KMS-11 (cell line): Measurements from ENCODE around the gene INTS6L.

Experiments used
- H2AFZ ChIP-seq: fragments of 200-600 bp; sonication (generic); 2 replicates; pipeline ENCODE4 v1.6.1; 2016; ENCODE audit warnings: antibody characterized with exemption, mixed run types, low read depth
- H3K27ac ChIP-seq: fragments of 200-600 bp; sonication (generic); 2 replicates; pipeline ENCODE4 v1.6.1; 2016; ENCODE audit warnings: mild to moderate bottlenecking, mixed run types
- H3K27me3 ChIP-seq: fragments of 200-600 bp; sonication (generic); 2 replicates; pipeline ENCODE4 v1.6.1; 2017; ENCODE audit warnings: mild to moderate bottlenecking, low read depth, mixed run types, moderate library complexity; ENCODE audit not compliant: insufficient read depth
- H3K36me3 ChIP-seq: fragments of 200-600 bp; sonication (generic); 2 replicates; pipeline ENCODE4 v1.6.1; 2017; ENCODE audit warnings: mild to moderate bottlenecking, mixed run types; ENCODE audit not compliant: insufficient read depth
- H3K4me1 ChIP-seq: fragments of 200-600 bp; sonication (generic); 2 replicates; pipeline ENCODE4 v1.6.1; 2016; ENCODE audit warnings: mild to moderate bottlenecking, low read depth, mixed run types; ENCODE audit not compliant: poor library complexity, severe bottlenecking
- H3K4me2 ChIP-seq: fragments of 200-600 bp; sonication (generic); 2 replicates; pipeline ENCODE4 v1.7.0; 2016; ENCODE audit warnings: mild to moderate bottlenecking, mixed run types
- H3K4me3 ChIP-seq: fragments of 200-600 bp; sonication (generic); IDR thresholded peaks from 2 replicates; pipeline ENCODE4 v1.6.1; 2017; ENCODE audit warnings: low read depth, low read length, mixed read lengths; ENCODE audit not compliant: insufficient read depth
- H3K79me2 ChIP-seq: fragments of 200-600 bp; sonication (generic); 2 replicates; pipeline ENCODE4 v1.6.1; 2016; ENCODE audit warnings: low read depth, mixed run types; ENCODE audit not compliant: insufficient read depth
- H3K9ac ChIP-seq: fragments of 200-600 bp; sonication (generic); 2 replicates; pipeline ENCODE4 v1.6.1; 2016; ENCODE audit warnings: mild to moderate bottlenecking, mixed run types
- H4K20me1 ChIP-seq: fragments of 200-600 bp; sonication (generic); 2 replicates; pipeline ENCODE4 v1.6.1; 2016; ENCODE audit warnings: mild to moderate bottlenecking, mixed run types; ENCODE audit not compliant: insufficient read depth
- TF ChIP-seq, protein P1 (sequence below): fragments of 200-600 bp; sonication (generic); conservative IDR thresholded peaks from 2 replicates; pipeline ENCODE4 v1.6.1; 2017; ENCODE audit warnings: low read depth, mild to moderate bottlenecking, antibody characterized with exemption, low read length, moderate library complexity, mixed read lengths

Gene INTS6L

DNA sequence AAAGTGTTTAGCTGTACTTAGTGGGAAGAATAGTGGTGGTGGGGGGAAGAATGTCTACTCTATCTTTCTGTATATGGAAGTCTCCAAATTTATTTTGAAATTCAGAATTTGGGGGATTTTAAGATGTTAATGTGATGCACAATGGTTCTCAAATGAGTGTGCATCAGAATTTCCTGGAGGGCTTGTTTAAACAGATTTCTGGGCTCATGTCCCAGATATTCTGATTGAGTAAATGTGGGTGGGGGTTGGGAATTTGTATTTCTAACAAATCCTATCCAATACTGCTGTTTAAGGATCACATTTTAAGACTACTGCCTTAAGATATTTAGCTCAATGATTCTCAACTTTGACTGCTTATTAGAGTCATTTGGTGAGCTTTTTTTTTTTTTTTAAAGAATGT lies 15.1 kb upstream of the INTS6L start:
- H3K4me3 ChIP-seq: no peak overlapping the region
- no peaks in the 10 kb centered on the region for H4K20me1 ChIP-seq
- TF ChIP-seq, protein P1, sequence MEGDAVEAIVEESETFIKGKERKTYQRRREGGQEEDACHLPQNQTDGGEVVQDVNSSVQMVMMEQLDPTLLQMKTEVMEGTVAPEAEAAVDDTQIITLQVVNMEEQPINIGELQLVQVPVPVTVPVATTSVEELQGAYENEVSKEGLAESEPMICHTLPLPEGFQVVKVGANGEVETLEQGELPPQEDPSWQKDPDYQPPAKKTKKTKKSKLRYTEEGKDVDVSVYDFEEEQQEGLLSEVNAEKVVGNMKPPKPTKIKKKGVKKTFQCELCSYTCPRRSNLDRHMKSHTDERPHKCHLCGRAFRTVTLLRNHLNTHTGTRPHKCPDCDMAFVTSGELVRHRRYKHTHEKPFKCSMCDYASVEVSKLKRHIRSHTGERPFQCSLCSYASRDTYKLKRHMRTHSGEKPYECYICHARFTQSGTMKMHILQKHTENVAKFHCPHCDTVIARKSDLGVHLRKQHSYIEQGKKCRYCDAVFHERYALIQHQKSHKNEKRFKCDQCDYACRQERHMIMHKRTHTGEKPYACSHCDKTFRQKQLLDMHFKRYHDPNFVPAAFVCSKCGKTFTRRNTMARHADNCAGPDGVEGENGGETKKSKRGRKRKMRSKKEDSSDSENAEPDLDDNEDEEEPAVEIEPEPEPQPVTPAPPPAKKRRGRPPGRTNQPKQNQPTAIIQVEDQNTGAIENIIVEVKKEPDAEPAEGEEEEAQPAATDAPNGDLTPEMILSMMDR: no peak
- H3K36me3 ChIP-seq: no peaks in the 10 kb centered on the region
- no peak overlapping the region for H3K9ac ChIP-seq
- no peak overlapping the region for H3K4me2 ChIP-seq
- no peak overlapping the region for H2AFZ ChIP-seq
- no peaks in the 10 kb centered on the region for H3K27me3 ChIP-seq
- H3K27ac ChIP-seq: no peak overlapping the region
- no peaks in the 10 kb centered on the region for H3K79me2 ChIP-seq
- H3K4me1 ChIP-seq: no peaks in the 10 kb centered on the region

DNA sequence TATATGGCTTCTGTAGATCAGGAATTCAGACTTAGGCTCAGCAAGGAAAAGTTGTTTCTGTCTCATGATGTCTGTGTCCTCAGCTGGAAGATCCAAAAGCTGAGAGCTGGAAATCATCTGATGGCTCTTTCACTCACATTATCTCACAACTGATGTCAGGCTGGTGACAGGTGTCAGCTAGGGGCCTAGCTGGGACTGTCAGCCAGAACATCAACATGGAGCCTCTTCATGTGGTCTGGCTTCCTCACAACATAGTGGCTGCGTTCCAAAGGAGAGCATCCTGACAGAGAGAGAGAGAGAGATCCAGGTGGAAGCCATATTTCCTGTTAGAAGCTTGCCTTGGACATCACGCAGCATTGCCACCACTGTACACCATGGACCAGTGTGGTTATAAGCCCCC lies 10.6 kb upstream of the INTS6L start:
- Histone ChIP-seq H3K4me3 (no peak overlapping the region), H3K4me2 (no peak overlapping the region), H3K27ac (no peak overlapping the region), H3K4me1 (peaks cover 32% of the 10 kb centered on the region), H4K20me1 (no peaks in the 10 kb centered on the region), H2AFZ (no peak overlapping the region), H3K79me2 (no peaks in the 10 kb centered on the region), H3K36me3 (no peaks in the 10 kb centered on the region), H3K9ac (no peak overlapping the region), H3K27me3 (no peaks in the 10 kb centered on the region)
- TF ChIP-seq, protein P1: no peak

DNA sequence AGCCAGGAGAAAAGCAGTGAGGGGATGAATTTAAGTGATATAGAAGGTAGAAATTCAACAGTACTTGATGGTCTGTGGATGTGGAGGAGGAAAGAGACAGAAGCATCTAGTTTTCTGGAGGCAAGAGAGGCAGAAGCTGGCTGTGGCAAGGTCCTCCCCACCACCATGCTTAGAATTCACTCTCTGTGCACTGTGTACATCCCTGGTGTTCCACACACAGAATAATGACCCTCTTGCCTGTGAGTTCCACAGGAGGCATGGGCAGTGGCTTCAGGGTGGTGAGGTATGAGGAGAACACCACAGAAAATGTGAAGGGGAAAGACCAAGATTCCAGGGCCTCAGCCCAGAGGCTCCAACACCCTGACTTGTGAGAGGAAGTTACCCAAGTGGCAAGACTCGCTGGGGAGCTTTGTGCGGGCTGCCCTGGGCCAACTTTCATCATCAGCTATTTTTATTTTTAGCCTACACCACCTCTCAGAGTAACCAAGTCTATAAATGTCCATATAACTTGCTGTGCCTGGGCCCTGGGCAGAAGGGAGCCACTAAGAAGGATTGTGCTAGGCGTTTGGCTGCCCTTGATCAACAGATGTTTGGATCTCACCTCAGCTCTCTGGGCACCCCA lies 7.8 kb upstream of the INTS6L start:
- H3K27ac ChIP-seq: peak overlapping the region; percentile 94
- H3K4me2 ChIP-seq: peak overlapping the region; percentile 82

DNA sequence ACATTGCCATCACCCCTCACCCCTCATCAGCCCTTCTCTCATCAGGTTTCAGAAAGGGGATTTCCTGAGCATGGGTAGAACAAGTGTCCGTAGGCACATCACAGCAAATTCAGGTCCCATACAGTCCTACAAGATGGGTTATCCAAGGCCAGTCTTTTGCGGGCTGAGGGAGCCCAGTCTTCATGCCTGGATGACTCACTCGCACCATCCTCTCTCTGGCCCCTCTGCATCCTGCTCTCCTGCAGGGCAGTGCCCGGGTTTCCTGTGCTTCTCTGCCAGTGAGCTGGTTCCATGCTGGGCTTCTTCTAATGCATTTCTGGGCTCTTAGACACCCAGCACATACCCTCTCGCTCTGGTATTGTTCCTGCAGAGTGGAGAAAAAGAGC lies 7.3 kb upstream of the INTS6L start:
- no peaks in the 10 kb centered on the region for H3K36me3 ChIP-seq
- no peak overlapping the region for H3K4me3 ChIP-seq
- TF ChIP-seq, protein P1: no peak
- H3K9ac ChIP-seq: peak overlapping the region; percentile 58; the same call in 1 of the 2 replicates
- no peaks in the 10 kb centered on the region for H3K79me2 ChIP-seq
- H3K27ac ChIP-seq: peak overlapping the region; percentile 94
- H4K20me1 ChIP-seq: no peaks in the 10 kb centered on the region
- peaks cover 32% of the 10 kb centered on the region for H3K4me1 ChIP-seq
- peak overlapping the region; percentile 82 for H3K4me2 ChIP-seq
- no peaks in the 10 kb centered on the region for H3K27me3 ChIP-seq
- peak overlapping the region; percentile 77 for H2AFZ ChIP-seq

More for the DNA sequence above, 7.8 kb upstream of the INTS6L start:
- Histone ChIP-seq H3K4me3 (no peak overlapping the region), H2AFZ (peak overlapping the region; percentile 77), H3K36me3 (no peaks in the 10 kb centered on the region), H3K9ac (peak overlapping the region; percentile 58; the same call in 1 of the 2 replicates), H3K79me2 (no peaks in the 10 kb centered on the region), H3K27me3 (no peaks in the 10 kb centered on the region), H3K4me1 (peaks cover 32% of the 10 kb centered on the region), H4K20me1 (no peaks in the 10 kb centered on the region)
- TF ChIP-seq, protein P1: no peak
